Tibial nerve (tissue), 4 donors: ENCODE results near the gene FFAR1.

Experiments
- CTCF ChIP-seq, 5 experiments: fragments of 200-600 bp in 3 of 5; fragments of 450-650 bp in 2 of 5; sonication (generic) in 3 of 5; IDR thresholded peaks; one replicate each; pipeline ENCODE4 v1.5.1; 2016 to 2019; ENCODE audit warnings: antibody characterized with exemption in 5 of 5, mild to moderate bottlenecking in 3 of 5, moderate library complexity in 2 of 5
- EP300 ChIP-seq, 2 donors: sonication (generic); formaldehyde crosslinking; IDR thresholded peaks; one replicate each; pipeline ENCODE4 v1.6.1; 2017; ENCODE audit warnings: antibody characterized with exemption in 2 of 2, mild to moderate bottlenecking in 1 of 2
- POLR2A ChIP-seq, 2 donors: fragments of 450-650 bp; IDR thresholded peaks; one replicate each; pipeline ENCODE4 v1.6.1; 2017; ENCODE audit warnings: antibody characterized with exemption in 2 of 2, mild to moderate bottlenecking in 2 of 2, moderate library complexity in 2 of 2

DNA sequence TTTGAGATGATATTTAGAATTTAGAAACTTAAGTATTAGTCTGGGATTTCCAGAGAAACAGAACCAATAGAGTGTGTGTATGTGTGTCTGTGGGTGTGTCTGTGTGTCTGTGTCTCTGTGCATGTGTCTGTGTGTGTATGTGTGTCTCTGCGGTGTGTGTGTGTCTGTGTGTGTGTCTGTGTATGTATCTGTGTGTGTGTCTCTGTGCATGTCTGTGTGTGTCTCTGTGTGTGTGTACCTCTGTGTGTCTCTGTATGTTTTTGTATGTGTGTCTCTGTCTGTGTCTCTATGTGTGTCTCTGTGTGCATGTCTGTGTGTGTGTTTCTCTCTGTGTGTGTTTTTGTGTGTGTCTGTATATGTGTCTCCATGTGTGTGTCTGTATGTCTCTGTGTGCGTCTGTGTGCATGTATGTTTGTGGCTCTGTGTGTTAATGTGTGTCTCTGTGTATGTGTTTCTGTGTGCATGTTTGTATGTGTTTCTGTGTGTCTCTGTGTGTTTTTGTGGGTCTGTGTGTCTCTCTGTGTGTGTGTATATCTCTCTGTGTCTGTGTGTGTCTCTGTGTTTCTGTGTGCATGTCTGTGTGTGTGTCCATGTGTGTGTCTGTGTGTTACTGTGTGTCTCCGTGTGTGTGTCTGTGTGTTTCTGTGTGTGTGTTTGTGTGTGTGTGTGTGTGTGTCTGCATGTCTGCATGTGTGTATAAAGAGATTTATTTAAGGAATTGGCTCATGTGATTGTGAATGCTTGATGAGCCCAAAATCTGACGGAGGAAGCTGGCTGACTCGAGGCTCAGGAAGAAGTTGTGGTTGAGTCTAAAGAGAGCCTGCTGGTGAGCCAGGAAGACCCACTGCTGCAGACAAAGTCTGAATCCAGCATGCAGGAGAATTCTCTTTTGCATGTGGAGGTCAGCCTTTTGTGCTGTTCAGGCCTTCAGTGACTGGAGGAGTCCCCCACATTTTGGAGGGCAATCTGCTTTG, 45.3 kb downstream of the FFAR1 start:
- TF ChIP-seq CTCF (IDR thresholded peaks at IDR 0.05), result no peak
- no peak for TF ChIP-seq POLR2A (IDR thresholded peaks at IDR 0.05)
- no peak for TF ChIP-seq EP300 (IDR thresholded peaks at IDR 0.05)
